ENCODE measurements around the gene SPTB. TPM values are rescaled to one million over a fixed set of nuclear protein-coding genes. Genes with fewer than 3 reads are reported as not detected.

Gene SPTB
- total RNA-seq, 2 experiments from 2014 or later = 0.03 to 0.08 TPM

GRCh38 chr14:64918216-64918615 is 38.5 kb upstream of the SPTB start:
- Mint-ChIP-seq H3K4me3 (peak overlapping the region; percentile 79), H3K36me3 (ENCODE audit: low read depth) (peaks cover 70% of the 10 kb centered on the region), H3K27me3 (no peaks in the 10 kb centered on the region), H3K4me1 (ENCODE audit: low read depth) (peaks cover 84% of the 10 kb centered on the region), H3K27ac (peak overlapping the region; percentile 79), H3K9me3 (no peaks in the 10 kb centered on the region)
- Histone ChIP-seq H3K27me3 (ENCODE audit: control insufficient read depth in 1 of 2, insufficient read depth in 2 of 2, low read length in 2 of 2) (no peaks in the 10 kb centered on the region), H3K4me1 (ENCODE audit: insufficient read depth, low read length) (peaks cover 37% of the 10 kb centered on the region), H3K36me3 (ENCODE audit: insufficient read depth, low read length) (peaks cover 10% of the 10 kb centered on the region), H3K9me3 (ENCODE audit: control insufficient read depth in 1 of 2, insufficient read depth in 1 of 2, low read length in 2 of 2) (no peaks in the 10 kb centered on the region), H3K27ac (ENCODE audit: low read depth in 1 of 2, low read length in 2 of 2) (no peak overlapping the region), H3K4me3 (ENCODE audit: low read length) (no peak overlapping the region)
- TF ChIP-seq, protein P1, sequence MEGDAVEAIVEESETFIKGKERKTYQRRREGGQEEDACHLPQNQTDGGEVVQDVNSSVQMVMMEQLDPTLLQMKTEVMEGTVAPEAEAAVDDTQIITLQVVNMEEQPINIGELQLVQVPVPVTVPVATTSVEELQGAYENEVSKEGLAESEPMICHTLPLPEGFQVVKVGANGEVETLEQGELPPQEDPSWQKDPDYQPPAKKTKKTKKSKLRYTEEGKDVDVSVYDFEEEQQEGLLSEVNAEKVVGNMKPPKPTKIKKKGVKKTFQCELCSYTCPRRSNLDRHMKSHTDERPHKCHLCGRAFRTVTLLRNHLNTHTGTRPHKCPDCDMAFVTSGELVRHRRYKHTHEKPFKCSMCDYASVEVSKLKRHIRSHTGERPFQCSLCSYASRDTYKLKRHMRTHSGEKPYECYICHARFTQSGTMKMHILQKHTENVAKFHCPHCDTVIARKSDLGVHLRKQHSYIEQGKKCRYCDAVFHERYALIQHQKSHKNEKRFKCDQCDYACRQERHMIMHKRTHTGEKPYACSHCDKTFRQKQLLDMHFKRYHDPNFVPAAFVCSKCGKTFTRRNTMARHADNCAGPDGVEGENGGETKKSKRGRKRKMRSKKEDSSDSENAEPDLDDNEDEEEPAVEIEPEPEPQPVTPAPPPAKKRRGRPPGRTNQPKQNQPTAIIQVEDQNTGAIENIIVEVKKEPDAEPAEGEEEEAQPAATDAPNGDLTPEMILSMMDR (IDR thresholded peaks at IDR 0.05) = no peak
- ATAC-seq (ENCODE audit: poor library complexity) (no peak), DNase-seq (no peak)
- intact Hi-C loops (cut with DNase I, micrococcal nuclease) = loop anchor here in 1 of 2 experiments (5.0 to 10.0 kb wide), 5 partner anchors 67 to 1587 kb away; partner anchors contain the start of genes FNTB, GPHN, HSPA2 and MAX
- ChIA-PET POLR2A (interaction anchor here (0.7 to 5.8 kb wide), 3 partner anchors 8 to 76 kb away, joined by 3 to 132 read pairs (median 5); no protein-coding TSS in a partner anchor), CTCF (interaction anchor here (1.5 kb wide), 1 partner anchor 11 kb away, joined by 3 read pairs; no protein-coding TSS in a partner anchor)

DNA sequence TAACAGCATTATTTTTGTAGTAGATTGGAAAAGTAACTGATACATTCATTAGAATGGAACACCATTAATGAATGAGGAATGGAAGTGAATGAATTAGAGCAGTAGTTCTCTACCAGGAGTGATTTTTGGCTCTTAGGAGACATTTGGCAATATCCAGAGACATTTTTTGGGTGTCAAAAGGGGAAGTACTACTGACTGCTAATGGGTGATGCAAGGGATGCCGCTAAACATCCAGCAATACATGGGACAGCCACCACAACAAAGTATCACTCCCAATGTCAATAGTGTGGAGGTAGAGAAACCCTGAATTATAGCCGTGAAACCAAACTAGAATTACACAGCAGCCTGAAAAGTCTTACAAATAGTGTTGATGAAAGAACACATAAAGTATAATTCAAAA is 36.1 kb upstream of the SPTB start:
- Mint-ChIP-seq H3K36me3 (ENCODE audit: low read depth) (peaks cover 59% of the 10 kb centered on the region), H3K27me3 (no peaks in the 10 kb centered on the region), H3K4me1 (ENCODE audit: low read depth) (peaks cover 70% of the 10 kb centered on the region), H3K9me3 (no peaks in the 10 kb centered on the region), H3K4me3 (peak overlapping the region; percentile 93), H3K27ac (peak overlapping the region; percentile 88)
- H3K27ac ChIP-seq (ENCODE audit: low read depth in 1 of 2, low read length in 2 of 2) = no peak overlapping the region
- H3K4me1 ChIP-seq (ENCODE audit: insufficient read depth, low read length) = peaks cover 37% of the 10 kb centered on the region
- ChIA-PET CTCF (no interaction called here), POLR2A (interaction anchor here (1.2 to 5.8 kb wide), 4 partner anchors 10 to 187 kb away, joined by 4 to 132 read pairs (median 10); no protein-coding TSS in a partner anchor)
- ATAC-seq (ENCODE audit: poor library complexity) (no peak), DNase-seq (peak in 1 of 14 experiments; percentile 33)
- peak overlapping the region; percentile 86 for H3K4me3 ChIP-seq (ENCODE audit: low read length)
- no peaks in the 10 kb centered on the region for H3K27me3 ChIP-seq (ENCODE audit: control insufficient read depth in 1 of 2, insufficient read depth in 2 of 2, low read length in 2 of 2)
- peaks cover 4% of the 10 kb centered on the region for H3K36me3 ChIP-seq (ENCODE audit: insufficient read depth, low read length)
- TF ChIP-seq, protein P1 (IDR thresholded peaks at IDR 0.05) = no peak
- intact Hi-C loops (cut with DNase I, micrococcal nuclease) = loop anchor here in 1 of 2 experiments (2.0 to 10.0 kb wide), 6 partner anchors 13 to 1589 kb away; partner anchors contain the start of genes FNTB, GPHN, HSPA2 and MAX
- H3K9me3 ChIP-seq (ENCODE audit: control insufficient read depth in 1 of 2, insufficient read depth in 1 of 2, low read length in 2 of 2) = no peaks in the 10 kb centered on the region

GRCh38 chr14:64915029-64915424 is 35.3 kb upstream of the SPTB start:
- peaks cover 37% of the 10 kb centered on the region for H3K4me1 ChIP-seq (ENCODE audit: insufficient read depth, low read length)
- DNase-seq (no peak), ATAC-seq (ENCODE audit: poor library complexity) (no peak)
- CTCF ChIA-PET = interaction anchor here (0.8 to 1.4 kb wide), 3 partner anchors 8 to 23 kb away, joined by 3 read pairs; no protein-coding TSS in a partner anchor
- TF ChIP-seq, protein P1 (IDR thresholded peaks at IDR 0.05) = no peak
- no peaks in the 10 kb centered on the region for H3K9me3 ChIP-seq (ENCODE audit: control insufficient read depth in 1 of 2, insufficient read depth in 1 of 2, low read length in 2 of 2)
- no peaks in the 10 kb centered on the region for H3K36me3 ChIP-seq (ENCODE audit: insufficient read depth, low read length)
- no peaks in the 10 kb centered on the region for H3K27me3 ChIP-seq (ENCODE audit: control insufficient read depth in 1 of 2, insufficient read depth in 2 of 2, low read length in 2 of 2)
- peak overlapping the region; percentile 99 for H3K27ac ChIP-seq (ENCODE audit: low read depth in 1 of 2, low read length in 2 of 2)
- H3K36me3 Mint-ChIP-seq (ENCODE audit: low read depth) = peaks cover 52% of the 10 kb centered on the region
- H3K27me3 Mint-ChIP-seq = no peaks in the 10 kb centered on the region
- H3K27ac Mint-ChIP-seq = peak overlapping the region; percentile 88
- H3K4me3 ChIP-seq (ENCODE audit: low read length) = peak overlapping the region; percentile 86
- peaks cover 63% of the 10 kb centered on the region for H3K4me1 Mint-ChIP-seq (ENCODE audit: low read depth)
- POLR2A ChIA-PET = interaction anchor here (0.6 to 5.8 kb wide), 26 partner anchors 11 to 527 kb away, joined by 3 to 132 read pairs (median 5); partner anchors contain the start of genes FNTB, GPX2, HSPA2 and MTHFD1
- peak overlapping the region; percentile 93 for H3K4me3 Mint-ChIP-seq
- no peaks in the 10 kb centered on the region for H3K9me3 Mint-ChIP-seq
- intact Hi-C loops (cut with DNase I, micrococcal nuclease) = loop anchor here in 1 of 2 experiments (2.0 to 10.0 kb wide), 6 partner anchors 14 to 1590 kb away; partner anchors contain the start of genes FNTB, GPHN, HSPA2 and MAX

Measured in CD4-positive, alpha-beta T cell (primary cell).